HL-60 (cell line): ENCODE results near the gene GNAS.
A peak's percentile ranks its signal among the peaks of the same experiment; 100 is the strongest.

Experiments used
- DNase-seq, 2 experiments: peaks; one replicate each; pipeline ENCODE4 v3.0.0-alpha.2; 2010 to 2020; ENCODE audit warnings: low read depth in 1 of 2, low spot score in 1 of 2
- H3K27ac ChIP-seq: fragments of 250-450 bp; sonication (Bioruptor Pico); replicated peaks from 2 replicates; pipeline ENCODE4 v1.5.1; 2020; ENCODE audit warnings: mild to moderate bottlenecking, moderate library complexity
- H3K27me3 ChIP-seq: fragments of 250-450 bp; sonication (Bioruptor Pico); 2 replicates; pipeline ENCODE4 v1.5.1; 2021; ENCODE audit warnings: mild to moderate bottlenecking, moderate library complexity; ENCODE audit not compliant: insufficient read depth, poor library complexity, severe bottlenecking
- H3K4me3 ChIP-seq: replicated peaks from 2 replicates; pipeline ENCODE4 v1.5.1; 2011; ENCODE audit warnings: mild to moderate bottlenecking, control low read depth, low read length; ENCODE audit not compliant: insufficient read depth
- CTCF ChIP-seq: IDR thresholded peaks from one replicate; pipeline ENCODE4 v1.5.1; 2011; ENCODE audit warnings: low read length, control low read depth, inconsistent platforms; ENCODE audit not compliant: insufficient read depth
- GABPA ChIP-seq: IDR thresholded peaks from 2 replicates; pipeline ENCODE4 v1.6.1; 2012; ENCODE audit warnings: low read depth
- POLR2AphosphoS5 ChIP-seq: IDR thresholded peaks from 2 replicates; pipeline ENCODE4 v1.6.1; 2012; ENCODE audit warnings: low read depth
- REST ChIP-seq: IDR thresholded peaks from 2 replicates; pipeline ENCODE4 v1.6.1; 2012; ENCODE audit warnings: low read depth; ENCODE audit not compliant: insufficient replicate concordance
- SPI1 ChIP-seq: IDR thresholded peaks from 2 replicates; pipeline ENCODE4 v1.6.1; 2012; ENCODE audit warnings: low read depth, mild to moderate bottlenecking, borderline replicate concordance

GNAS gene

GRCh38 chr20:58908221-58908620 lies 55.7 kb downstream of the GNAS start:
- Histone ChIP-seq H3K27ac (peak overlapping the region; percentile 55), H3K4me3 (no peak overlapping the region), H3K27me3 (no peaks in the 10 kb centered on the region)
- TF ChIP-seq CTCF (no peak), SPI1 (no peak), REST (no peak)
- DNase-seq: no peak

GRCh38 chr20:58908941-58909340 lies 56.4 kb downstream of the GNAS start:
- DNase-seq: no peak
- Histone ChIP-seq H3K4me3 (no peak overlapping the region), H3K27ac (no peak overlapping the region), H3K27me3 (no peaks in the 10 kb centered on the region)
- no peak for TF ChIP-seq REST
- no peak for TF ChIP-seq GABPA
- TF ChIP-seq POLR2AphosphoS5: no peak
- no peak for TF ChIP-seq SPI1
- TF ChIP-seq CTCF: no peak

- TF ChIP-seq GABPA (no peak), REST (no peak), SPI1 (no peak)
- H3K27me3 ChIP-seq: no peaks in the 10 kb centered on the region
- no peak for DNase-seq
- no peak overlapping the region for H3K4me3 ChIP-seq
- no peak overlapping the region for H3K27ac ChIP-seq
Observed at GRCh38 chr20:58909585-58909984, 57.1 kb downstream of the GNAS start.

GRCh38 chr20:58910473-58910872 lies 58.0 kb downstream of the GNAS start:
- Histone ChIP-seq H3K4me3 (no peak overlapping the region), H3K27me3 (no peaks in the 10 kb centered on the region), H3K27ac (no peak overlapping the region)
- DNase-seq: no peak
- no peak for TF ChIP-seq POLR2AphosphoS5
- no peak for TF ChIP-seq SPI1
- no peak for TF ChIP-seq GABPA
- TF ChIP-seq REST: no peak
- no peak for TF ChIP-seq CTCF
